HG02571 (cell line): ENCODE measurements around the gene TOGARAM1.

ENCODE experiments used
- ATAC-seq: cut with Tn5 transposase; IDR thresholded peaks from one replicate; pipeline ENCODE4 v1.9.1; 2021; ENCODE audit warnings: mild to moderate bottlenecking, moderate library complexity; ENCODE audit not compliant: unreplicated experiment

TOGARAM1 gene

GRCh38 chr14:44961554-44962333 lies at the start of gene TOGARAM1, which contains the start of gene KLHL28:
TOGARAM1 (plus strand) TSS chr14:44962190; CDS start chr14:44962422, 232 bp downstream.
KLHL28 (minus strand) TSS chr14:44961947; CDS start chr14:44945928, 16,019 bp downstream.
- ATAC-seq: peak; percentile 92

GRCh38 chr14:44914849-44915248 lies 47.1 kb upstream of the TOGARAM1 start:
- no peak for ATAC-seq

GRCh38 chr14:44928793-44929192 lies 33.2 kb upstream of the TOGARAM1 start:
- no peak for ATAC-seq

GRCh38 chr14:44935155-44935554 lies 26.8 kb upstream of the TOGARAM1 start:
- no peak for ATAC-seq

GRCh38 chr14:44937547-44937946 lies 24.4 kb upstream of the TOGARAM1 start:
- ATAC-seq: no peak

GRCh38 chr14:44940211-44940610 lies 21.8 kb upstream of the TOGARAM1 start:
- no peak for ATAC-seq

GRCh38 chr14:44940944-44941343 lies 21.0 kb upstream of the TOGARAM1 start:
- no peak for ATAC-seq

- ATAC-seq: no peak
Observed at GRCh38 chr14:44941591-44941990, 20.4 kb upstream of the TOGARAM1 start.

- no peak for ATAC-seq
Observed at GRCh38 chr14:44942436-44942835, 19.6 kb upstream of the TOGARAM1 start.

- ATAC-seq: no peak
Observed at GRCh38 chr14:44944107-44944506, 17.9 kb upstream of the TOGARAM1 start.

GRCh38 chr14:44945264-44945663 lies 16.7 kb upstream of the TOGARAM1 start:
- ATAC-seq: no peak

- ATAC-seq: no peak
Observed at GRCh38 chr14:44951051-44951450, 10.9 kb upstream of the TOGARAM1 start.

- no peak for ATAC-seq
Observed at GRCh38 chr14:44952391-44953110, 9.4 kb upstream of the TOGARAM1 start.

- ATAC-seq: no peak
Observed at GRCh38 chr14:44954750-44955149, 7.2 kb upstream of the TOGARAM1 start.

GRCh38 chr14:44955528-44955927 lies 6.5 kb upstream of the TOGARAM1 start:
- ATAC-seq: no peak

GRCh38 chr14:44956866-44957265 lies 5.1 kb upstream of the TOGARAM1 start:
- ATAC-seq: no peak

- ATAC-seq: no peak
Observed at GRCh38 chr14:44959538-44959937, 2.5 kb upstream of the TOGARAM1 start.

- no peak for ATAC-seq
Observed at GRCh38 chr14:44960146-44960545, 1.8 kb upstream of the TOGARAM1 start.

- no peak for ATAC-seq
Observed at GRCh38 chr14:44960646-44961045, 1.3 kb upstream of the TOGARAM1 start.

GRCh38 chr14:44961151-44961553 lies 838 bp upstream of the TOGARAM1 start:
- peak; percentile 17 for ATAC-seq

GRCh38 chr14:44962334-44963043 lies 499 bp downstream of the TOGARAM1 start:
- ATAC-seq: peak; percentile 23
